H1 (cell line): Measurements from ENCODE around the gene TRABD. TPM values are rescaled to one million over a fixed set of nuclear protein-coding genes. Genes with fewer than 3 reads are reported as not detected.

Source experiments
- CTCF ChIA-PET: fragments of 300-600 bp; sonication (Branson Sonifier 250); formaldehyde crosslinking; loops from one replicate; lab custom pipeline; 2021; ENCODE audit not compliant: partially characterized antibody; lab: Charles Lee
- POLR2A ChIA-PET: fragments of 300-600 bp; sonication (Branson Sonifier 250); formaldehyde crosslinking; loops from one replicate; lab custom pipeline; 2021; ENCODE audit warnings: inconsistent platforms; ENCODE audit not compliant: partially characterized antibody; lab: Charles Lee
- DNase-seq, 2 experiments: peaks; one replicate each; pipeline versions ENCODE4 v3.0.0 to v3.0.0-alpha.2; 2010 to 2022; ENCODE audit warnings: low spot score in 2 of 2, low read depth in 1 of 2, mixed read lengths in 1 of 2
- FAIRE-seq: peaks from 2 replicates; lab custom pipeline; 2011; peaks lifted over from hg19 to GRCh38; lab: Jason Lieb, UNC
- H2AFZ ChIP-seq: 2 replicates; pipeline ENCODE4 v1.8.1; 2012; ENCODE audit warnings: low read length, inconsistent platforms
- H2AK5ac ChIP-seq: 2 replicates; pipeline ENCODE4 v1.6.1; 2013; ENCODE audit warnings: low read depth, low read length
- H2BK120ac ChIP-seq: replicated peaks from 2 replicates; pipeline ENCODE3; 2013; ENCODE audit warnings: low read depth, low read length, inconsistent platforms
- H2BK12ac ChIP-seq: 2 replicates; pipeline ENCODE4 v1.6.1; 2013; ENCODE audit warnings: low read depth, low read length
- H2BK15ac ChIP-seq: 2 replicates; pipeline ENCODE4 v1.6.1; 2013; ENCODE audit warnings: low read length
- H2BK20ac ChIP-seq: 2 replicates; pipeline ENCODE4 v1.6.1; 2013; ENCODE audit warnings: low read length
- H2BK5ac ChIP-seq: 2 replicates; pipeline ENCODE4 v1.6.1; 2013; ENCODE audit warnings: low read depth, low read length
- H3K14ac ChIP-seq: 2 replicates; pipeline ENCODE4 v1.6.1; 2013; ENCODE audit warnings: inconsistent platforms; ENCODE audit not compliant: insufficient read length
- H3K18ac ChIP-seq: 2 replicates; pipeline ENCODE4 v1.6.1; 2013; ENCODE audit warnings: low read length; ENCODE audit errors: extremely low read depth
- H3K23ac ChIP-seq: 2 replicates; pipeline ENCODE4 v1.6.1; 2013; ENCODE audit warnings: inconsistent platforms; ENCODE audit not compliant: insufficient read length
- H3K23me2 ChIP-seq: 2 replicates; pipeline ENCODE4 v1.6.1; 2013; ENCODE audit warnings: low read depth, low read length
- H3K27ac ChIP-seq: 2 replicates; pipeline ENCODE4 v1.6.1; 2011; ENCODE audit warnings: low read depth, low read length, inconsistent platforms
- H3K27me3 ChIP-seq, 4 experiments: replicated peaks in 1 of 4; 1 replicate in 1 of 4; 2 replicates in 3 of 4; pipeline versions ENCODE4 v1.6.1 to v1.8.1; 2011 to 2013; ENCODE audit warnings: low read length in 3 of 4, mild to moderate bottlenecking in 3 of 4, inconsistent platforms in 2 of 4, mixed read lengths in 2 of 4, moderate library complexity in 1 of 4; ENCODE audit not compliant: control insufficient read depth in 3 of 4, insufficient read depth in 3 of 4; ENCODE audit errors: extremely low read depth in 1 of 4
- H3K36me3 ChIP-seq, 4 experiments: 2 replicates each; pipeline versions ENCODE4 v1.6.1 to v1.8.1; 2011 to 2013; ENCODE audit warnings: mild to moderate bottlenecking in 4 of 4, low read length in 3 of 4, moderate library complexity in 2 of 4, control low read depth in 1 of 4, inconsistent platforms in 1 of 4; ENCODE audit not compliant: insufficient read depth in 4 of 4, control insufficient read depth in 2 of 4
- H3K4ac ChIP-seq: replicated peaks from 2 replicates; pipeline ENCODE3; 2013; ENCODE audit warnings: low read length, low read depth, mixed read lengths, inconsistent platforms; ENCODE audit not compliant: insufficient read length
- H3K4me1 ChIP-seq, 4 experiments: replicated peaks in 1 of 4; 1 replicate in 1 of 4; 2 replicates in 3 of 4; pipeline versions ENCODE4 v1.6.1 to v1.8.1; 2011 to 2013; ENCODE audit warnings: low read length in 3 of 4, inconsistent platforms in 2 of 4, mixed read lengths in 1 of 4; ENCODE audit not compliant: insufficient read depth in 4 of 4, control insufficient read depth in 3 of 4
- H3K4me2 ChIP-seq, 2 experiments: 2 replicates each; pipeline versions ENCODE4 v1.6.1 to v1.8.1; 2011 to 2013; ENCODE audit warnings: low read depth in 2 of 2, low read length in 2 of 2, control low read depth in 1 of 2, inconsistent platforms in 1 of 2, mild to moderate bottlenecking in 1 of 2; ENCODE audit not compliant: insufficient read depth in 1 of 2
- H3K4me3 ChIP-seq, 4 experiments: fragments of 200-600, 300-600 bp in 1 of 4; sonication (generic), shearing (Covaris generic), sonication (Bioruptor Twin) in 1 of 4; 2 replicates each; pipeline versions ENCODE4 v1.5.1 to v1.8.1; 2011 to 2016; ENCODE audit warnings: low read length in 4 of 4, low read depth in 3 of 4, control low read depth in 2 of 4, inconsistent platforms in 2 of 4, mild to moderate bottlenecking in 2 of 4, mixed read lengths in 1 of 4, moderate library complexity in 1 of 4; ENCODE audit not compliant: insufficient read depth in 2 of 4; ENCODE audit errors: extremely low read depth in 1 of 4
- H3K56ac ChIP-seq: replicated peaks from 2 replicates; pipeline ENCODE3; 2013; ENCODE audit warnings: low read depth, mild to moderate bottlenecking, mixed read lengths, low read length, inconsistent platforms; ENCODE audit not compliant: insufficient read length
- H3K79me1 ChIP-seq: 2 replicates; pipeline ENCODE4 v1.6.1; 2013; ENCODE audit warnings: low read depth, low read length, control low read depth
- H3K79me2 ChIP-seq, 2 experiments: 2 replicates each; pipeline versions ENCODE4 v1.6.1 to v1.8.1; 2012 to 2013; ENCODE audit warnings: low read length in 2 of 2, mild to moderate bottlenecking in 2 of 2, inconsistent platforms in 1 of 2; ENCODE audit not compliant: insufficient read depth in 2 of 2, control insufficient read depth in 1 of 2
- H3K9ac ChIP-seq, 4 experiments: replicated peaks in 1 of 4; 1 replicate in 1 of 4; 2 replicates in 3 of 4; pipeline versions ENCODE4 v1.6.1 to v1.8.1; 2011 to 2013; ENCODE audit warnings: low read depth in 3 of 4, low read length in 3 of 4, control low read depth in 2 of 4, mild to moderate bottlenecking in 2 of 4, moderate library complexity in 2 of 4, inconsistent platforms in 1 of 4; ENCODE audit errors: extremely low read depth in 1 of 4
- H3K9me3 ChIP-seq, 2 experiments: 2 replicates each; pipeline versions ENCODE4 v1.6.1 to v1.8.1; 2012 to 2013; ENCODE audit warnings: mild to moderate bottlenecking in 2 of 2, moderate library complexity in 2 of 2, control low read depth in 1 of 2, inconsistent platforms in 1 of 2, low read depth in 1 of 2, low read length in 1 of 2, mixed read lengths in 1 of 2; ENCODE audit not compliant: insufficient read depth in 2 of 2
- H4K20me1 ChIP-seq, 2 experiments: replicated peaks in 1 of 2; 2 replicates each; pipeline versions ENCODE3 to v1.8.1; 2011 to 2013; ENCODE audit warnings: inconsistent platforms in 2 of 2, low read length in 2 of 2, mild to moderate bottlenecking in 1 of 2; ENCODE audit not compliant: insufficient read depth in 2 of 2, control insufficient read depth in 1 of 2
- H4K5ac ChIP-seq: 2 replicates; pipeline ENCODE4 v1.6.1; 2013; ENCODE audit warnings: low read length, low read depth, mixed read lengths, inconsistent platforms; ENCODE audit not compliant: insufficient read length
- H4K8ac ChIP-seq: 2 replicates; pipeline ENCODE4 v1.8.0; 2013; ENCODE audit warnings: mild to moderate bottlenecking, moderate library complexity, low read length, inconsistent platforms; ENCODE audit not compliant: insufficient read depth; ENCODE audit errors: extremely low read depth
- H4K91ac ChIP-seq: replicated peaks from 2 replicates; pipeline ENCODE3; 2013; ENCODE audit warnings: low read length, mixed read lengths, inconsistent platforms; ENCODE audit not compliant: insufficient read length
- CBX8 ChIP-seq: fragments of 300-800, 300-1000 bp; sonication (generic); IDR thresholded peaks from 2 replicates; pipeline ENCODE4 v1.7.1; 2016; ENCODE audit warnings: low read depth, low read length, borderline replicate concordance
- CHD1 ChIP-seq: IDR thresholded peaks from 2 replicates; pipeline ENCODE4 v1.6.1; 2012; ENCODE audit warnings: low read depth, low read length, improper control_type of control experiment
- EP300 ChIP-seq, 2 experiments: IDR thresholded peaks; 1 replicate in 1 of 2; 2 replicates in 1 of 2; pipeline ENCODE4 v1.6.1; 2011 to 2012; ENCODE audit warnings: low read depth in 2 of 2, low read length in 2 of 2, mild to moderate bottlenecking in 2 of 2, borderline replicate concordance in 1 of 2, inconsistent platforms in 1 of 2, moderate library complexity in 1 of 2
- GABPA ChIP-seq: IDR thresholded peaks from 2 replicates; pipeline ENCODE4 v1.6.1; 2011; ENCODE audit warnings: mild to moderate bottlenecking, low read length, moderate library complexity, borderline replicate concordance; ENCODE audit not compliant: insufficient read depth
- HDAC6 ChIP-seq: IDR thresholded peaks from one replicate; pipeline ENCODE4 v1.7.1; 2012; ENCODE audit warnings: low read depth, mild to moderate bottlenecking, inconsistent platforms, low read length, moderate library complexity
- KDM4A ChIP-seq: IDR thresholded peaks from one replicate; pipeline ENCODE4 v1.7.1; 2012; ENCODE audit warnings: low read depth, mild to moderate bottlenecking, moderate library complexity, low read length, inconsistent platforms; ENCODE audit not compliant: severe bottlenecking
- RAD21 ChIP-seq, 2 experiments: IDR thresholded peaks in 1 of 2; conservative IDR thresholded peaks in 1 of 2; 2 replicates each; pipeline ENCODE4 v1.6.1; 2011; ENCODE audit warnings: low read depth in 2 of 2, low read length in 2 of 2, improper control_type of control experiment in 1 of 2, inconsistent platforms in 1 of 2, mild to moderate bottlenecking in 1 of 2, moderate library complexity in 1 of 2
- SIN3A ChIP-seq, 2 experiments: IDR thresholded peaks in 1 of 2; conservative IDR thresholded peaks in 1 of 2; 2 replicates each; pipeline ENCODE4 v1.6.1; 2011 to 2012; ENCODE audit warnings: low read length in 2 of 2, improper control_type of control experiment in 1 of 2, low read depth in 1 of 2, mild to moderate bottlenecking in 1 of 2
- SP4 ChIP-seq: IDR thresholded peaks from 2 replicates; pipeline ENCODE4 v1.6.1; 2012; ENCODE audit warnings: low read length, inconsistent platforms
- WGBS, 2 experiments: shearing (Covaris generic) in 1 of 2; methylation state at CpG; one replicate each; pipeline versions ENCODE4 v1.1.6 to v1.1.7; 2013 to 2015; ENCODE audit warnings: low lambda C conversion rate in 2 of 2, mixed read lengths in 2 of 2, inconsistent platforms in 1 of 2, low coverage in 1 of 2, missing lambda C conversion rate in 1 of 2; ENCODE audit not compliant: insufficient replicate concordance in 2 of 2, insufficient coverage in 1 of 2, insufficient read length in 1 of 2; ENCODE audit errors: extremely low coverage in 1 of 2, missing lambda C conversion rate in 1 of 2; 5-methylcytosine and 5-hydroxymethylcytosine counted together
- polyA plus RNA-seq, 7 experiments: library from polyadenylated mRNA; depleted of rRNA in 3 of 7; stranded (reverse) in 5 of 7; unstranded in 2 of 7; fragments of >200 nt in 5 of 7; fragments of 200-250 nt in 2 of 7; gene quantifications; 1 replicate in 5 of 7; 2 replicates in 1 of 7; 4 replicates in 1 of 7; pipeline versions ENCODE4 v1.2.1 to v1.2.3, GENCODE V29; 2011 to 2013; ENCODE audit warnings: missing spikeins in 2 of 7, mixed read lengths in 2 of 7
- total RNA-seq: library from RNA; stranded (reverse); fragmentation: NEBNext Ultra II Directional; extraction: Animal tissue kit (Norgen Biotek cat#: 25700); gene quantifications from 2 replicates; pipeline ENCODE4 v1.2.1, GENCODE V29; 2021
- TF ChIP-seq, protein P1 (sequence below), 3 experiments: IDR thresholded peaks; 1 replicate in 2 of 3; 2 replicates in 1 of 3; pipeline versions ENCODE4 v1.5.1 to v1.6.1; 2011; ENCODE audit warnings: low read length in 3 of 3, mild to moderate bottlenecking in 3 of 3, inconsistent platforms in 2 of 3, low read depth in 1 of 3, moderate library complexity in 1 of 3; ENCODE audit not compliant: insufficient read depth in 1 of 3; ENCODE audit errors: control extremely low read depth in 1 of 3

Gene TRABD
- total and polyA plus RNA-seq, 2 of the 8 experiments (the other 6 are each of a cell fraction or from before 2014, with no cell fraction given), result 44.2 to 57.5 TPM

DNA sequence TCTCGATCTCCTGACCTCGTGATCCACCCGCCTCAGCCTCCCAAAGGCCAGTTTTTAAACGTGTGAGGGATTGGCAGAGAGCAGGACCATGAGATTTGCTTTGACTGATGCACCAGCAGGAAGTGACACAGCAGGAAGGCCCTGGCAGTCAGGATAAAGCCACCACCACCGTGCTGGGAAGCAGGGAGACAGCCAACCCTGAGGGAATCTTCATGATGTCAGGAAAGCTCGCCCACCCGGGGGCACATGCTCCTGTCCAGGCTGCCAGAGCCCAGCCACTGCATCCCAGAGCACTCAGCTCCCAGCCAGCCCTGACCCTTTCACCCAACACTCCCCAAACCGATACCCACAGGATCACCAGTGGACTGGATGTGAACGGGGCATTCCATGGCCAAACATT is 53.0 kb downstream of the TRABD start:
- H3K27me3 ChIP-seq, result no peaks in the 10 kb centered on the region
- H2BK120ac ChIP-seq, result no peak overlapping the region
- H2BK15ac ChIP-seq, result no peak overlapping the region
- no peak overlapping the region for H3K56ac ChIP-seq
- no peak overlapping the region for H2BK5ac ChIP-seq
- H3K4ac ChIP-seq, result no peak overlapping the region
- H4K5ac ChIP-seq, result no peak overlapping the region
- H4K8ac ChIP-seq, result no peak overlapping the region
- WGBS, 2 experiments, result 92% methylated on average over 9 of the region's 9 CpGs; no CpG with 5 or more reads in 1 of the 2 experiments
- H2BK20ac ChIP-seq, result no peak overlapping the region
- no peak for DNase-seq
- peaks cover 4 to 27% of the 10 kb centered on the region in 2 experiments for H4K20me1 ChIP-seq
- H3K18ac ChIP-seq, result no peak overlapping the region
- no peak overlapping the region for H2AFZ ChIP-seq
- peaks cover under 1 to 41% of the 10 kb centered on the region in 2 experiments; a peak in 3 of 4 replicates for H3K79me2 ChIP-seq
- no peak for FAIRE-seq
- H3K4me1 ChIP-seq, result peaks cover 0 to 11% (median 3%) of the 10 kb centered on the region in 4 experiments; a peak in 6 of 7 replicates
- no peak overlapping the region for H3K27ac ChIP-seq
- H3K9ac ChIP-seq, result no peak overlapping the region
- H3K9me3 ChIP-seq, result no peaks in the 10 kb centered on the region; a peak in 1 of 4 replicates
- H3K23ac ChIP-seq, result no peak overlapping the region
- TF ChIP-seq, protein P1, sequence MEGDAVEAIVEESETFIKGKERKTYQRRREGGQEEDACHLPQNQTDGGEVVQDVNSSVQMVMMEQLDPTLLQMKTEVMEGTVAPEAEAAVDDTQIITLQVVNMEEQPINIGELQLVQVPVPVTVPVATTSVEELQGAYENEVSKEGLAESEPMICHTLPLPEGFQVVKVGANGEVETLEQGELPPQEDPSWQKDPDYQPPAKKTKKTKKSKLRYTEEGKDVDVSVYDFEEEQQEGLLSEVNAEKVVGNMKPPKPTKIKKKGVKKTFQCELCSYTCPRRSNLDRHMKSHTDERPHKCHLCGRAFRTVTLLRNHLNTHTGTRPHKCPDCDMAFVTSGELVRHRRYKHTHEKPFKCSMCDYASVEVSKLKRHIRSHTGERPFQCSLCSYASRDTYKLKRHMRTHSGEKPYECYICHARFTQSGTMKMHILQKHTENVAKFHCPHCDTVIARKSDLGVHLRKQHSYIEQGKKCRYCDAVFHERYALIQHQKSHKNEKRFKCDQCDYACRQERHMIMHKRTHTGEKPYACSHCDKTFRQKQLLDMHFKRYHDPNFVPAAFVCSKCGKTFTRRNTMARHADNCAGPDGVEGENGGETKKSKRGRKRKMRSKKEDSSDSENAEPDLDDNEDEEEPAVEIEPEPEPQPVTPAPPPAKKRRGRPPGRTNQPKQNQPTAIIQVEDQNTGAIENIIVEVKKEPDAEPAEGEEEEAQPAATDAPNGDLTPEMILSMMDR (IDR thresholded peaks at IDR 0.05; ENCODE audit: control extremely low read depth in 1 of 3, insufficient read depth in 1 of 3, low read depth in 1 of 3, low read length in 3 of 3), result no peak
- TF ChIP-seq CHD1 (no peak), GABPA (no peak), EP300 (IDR thresholded peaks at IDR 0.05; ENCODE audit: borderline replicate concordance in 1 of 2, low read depth in 2 of 2, low read length in 2 of 2) (no peak), SP4 (no peak), HDAC6 (no peak), SIN3A (conservative IDR thresholded peaks at IDR 0.05 in 1 of 2, IDR thresholded peaks at IDR 0.05 in 1 of 2; ENCODE audit: low read depth in 1 of 2, low read length in 2 of 2) (no peak), RAD21 (IDR thresholded peaks at IDR 0.05 in 1 of 2, conservative IDR thresholded peaks at IDR 0.05 in 1 of 2; ENCODE audit: low read depth in 2 of 2, low read length in 2 of 2) (no peak), KDM4A (no peak), CBX8 (no peak)
- ChIA-PET CTCF (interaction anchor here (0.7 to 8.7 kb wide), 6 partner anchors 8 to 171 kb away, joined by 3 to 77 read pairs (median 4); no protein-coding TSS in a partner anchor), POLR2A (interaction anchor here (0.7 to 1.0 kb wide), 2 partner anchors 42 to 288 kb away, joined by 3 to 4 read pairs; no protein-coding TSS in a partner anchor)
- no peak overlapping the region for H3K14ac ChIP-seq
- H3K23me2 ChIP-seq, result 0 out of 2 replicates have a peak, but pooled peaks cover 2% of the 10 kb centered on the region
- no peak overlapping the region for H4K91ac ChIP-seq
- H2BK12ac ChIP-seq, result no peak overlapping the region
- H3K79me1 ChIP-seq, result peaks cover 21% of the 10 kb centered on the region
- H3K36me3 ChIP-seq, result no peaks in the 10 kb centered on the region; a peak in 1 of 8 replicates
- no peak overlapping the region for H2AK5ac ChIP-seq
- H3K4me2 ChIP-seq, result no peak overlapping the region
- no peak overlapping the region for H3K4me3 ChIP-seq
